G401 (cell line): Measurements from ENCODE around the gene SLC22A12. TPM values are rescaled to one million over a fixed set of nuclear protein-coding genes. Genes with fewer than 3 reads are reported as not detected.

Source experiments
- DNase-seq: peaks from one replicate; pipeline ENCODE4 v3.0.0-alpha.2; 2015; ENCODE audit warnings: low spot score
- in situ Hi-C: cut with HindIII; loops from 2 replicates; pipeline ENCODE4 v1.10.0; 2016; ENCODE audit warnings: low sequenced_read_pairs, mixed read lengths
- total RNA-seq: library from RNA; depleted of rRNA; stranded (reverse); fragments of >200 nt; shearing (Covaris generic); gene quantifications from 2 replicates; pipeline ENCODE4 v1.2.3, GENCODE V29; 2014

SLC22A12 gene
- total RNA-seq, 1 experiment from 2014 or later, result not detected

DNA sequence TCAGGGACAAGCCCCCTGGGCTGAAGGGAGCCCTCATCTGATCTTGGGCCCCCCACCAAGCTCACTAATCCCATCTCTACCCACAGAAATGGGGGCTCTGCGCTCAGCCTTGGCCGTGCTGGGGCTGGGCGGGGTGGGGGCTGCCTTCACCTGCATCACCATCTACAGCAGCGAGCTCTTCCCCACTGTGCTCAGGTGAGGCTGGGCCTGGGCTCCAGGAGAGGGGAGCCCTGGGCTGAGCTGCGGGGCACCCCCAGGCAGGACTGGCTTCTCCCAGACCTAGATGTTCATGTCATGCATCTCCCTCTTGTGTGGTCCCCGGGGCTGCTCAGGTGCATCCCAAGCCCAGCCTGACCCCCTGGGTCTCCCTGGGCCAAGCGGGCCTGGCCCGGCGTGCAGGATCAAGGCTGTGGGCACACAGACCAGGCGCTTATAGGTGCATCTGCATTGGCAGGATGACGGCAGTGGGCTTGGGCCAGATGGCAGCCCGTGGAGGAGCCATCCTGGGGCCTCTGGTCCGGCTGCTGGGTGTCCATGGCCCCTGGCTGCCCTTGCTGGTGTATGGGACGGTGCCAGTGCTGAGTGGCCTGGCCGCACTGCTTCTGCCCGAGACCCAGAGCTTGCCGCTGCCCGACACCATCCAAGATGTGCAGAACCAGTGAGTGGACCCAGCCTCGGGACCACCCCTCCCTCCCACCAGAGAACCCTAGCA, 9.4 kb downstream of the SLC22A12 start:
- in situ Hi-C loops, result no loop called here

DNA sequence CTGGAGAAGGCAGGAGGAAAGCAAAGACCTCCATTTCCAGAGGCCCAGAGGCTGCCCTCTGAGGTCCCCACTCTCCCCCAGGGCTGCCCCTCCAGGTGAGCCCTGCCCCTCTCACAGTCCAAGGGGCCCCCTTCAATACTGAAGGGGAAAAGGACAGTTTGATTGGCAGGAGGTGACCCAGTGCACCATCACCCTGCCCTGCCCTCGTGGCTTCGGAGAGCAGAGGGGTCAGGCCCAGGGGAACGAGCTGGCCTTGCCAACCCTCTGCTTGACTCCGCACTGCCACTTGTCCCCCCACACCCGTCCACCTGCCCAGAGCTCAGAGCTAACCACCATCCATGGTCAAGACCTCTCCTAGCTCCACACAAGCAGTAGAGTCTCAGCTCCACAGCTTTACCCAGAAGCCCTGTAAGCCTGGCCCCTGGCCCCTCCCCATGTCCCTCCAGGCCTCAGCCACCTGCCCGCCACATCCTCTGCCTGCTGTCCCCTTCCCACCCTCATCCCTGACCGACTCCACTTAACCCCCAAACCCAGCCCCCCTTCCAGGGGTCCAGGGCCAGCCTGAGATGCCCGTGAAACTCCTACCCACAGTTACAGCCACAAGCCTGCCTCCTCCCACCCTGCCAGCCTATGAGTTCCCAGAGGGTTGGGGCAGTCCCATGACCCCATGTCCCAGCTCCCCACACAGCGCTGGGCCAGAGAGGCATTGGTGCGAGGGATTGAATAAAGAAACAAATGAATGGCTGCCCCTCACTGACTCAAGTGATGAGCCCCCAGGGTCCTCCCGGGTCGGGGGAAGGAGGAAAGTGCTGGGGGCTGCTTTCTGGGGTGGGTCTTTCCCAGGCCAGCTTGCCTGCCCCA, 10.8 kb downstream of the SLC22A12 start:
- in situ Hi-C loops, result no loop called here

More for the DNA sequence above, 9.4 kb downstream of the SLC22A12 start:
- DNase-seq, result no peak

DNA sequence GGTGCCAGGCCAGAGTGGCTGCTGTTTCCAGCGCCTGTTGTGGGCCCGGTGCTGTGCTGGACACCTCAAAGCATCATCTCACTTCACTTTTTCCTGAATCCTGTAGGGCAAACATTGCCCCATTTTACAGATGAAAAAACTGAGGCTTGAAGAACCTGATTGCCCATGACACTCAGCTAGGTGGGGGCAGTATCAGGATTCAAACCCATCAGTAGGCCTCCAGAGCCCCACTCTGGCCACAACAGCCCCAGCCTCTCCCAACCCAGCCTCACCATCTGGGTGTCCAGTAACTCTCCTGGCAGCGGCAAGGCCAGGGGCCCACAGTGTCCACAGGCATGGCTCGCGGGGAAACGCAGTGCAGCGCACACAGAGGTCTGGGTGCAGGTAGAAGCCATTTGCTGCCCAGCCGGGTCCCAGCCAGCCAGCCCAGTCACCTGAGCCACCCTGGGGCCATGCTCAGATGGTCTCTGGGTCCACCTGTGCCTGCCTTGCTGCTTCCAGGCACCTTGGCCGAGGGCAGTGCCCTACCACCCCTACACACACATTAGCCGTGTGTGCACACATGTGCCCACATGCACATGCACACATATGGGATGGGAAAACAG, 11.5 kb downstream of the SLC22A12 start:
- DNase-seq, result no peak
- in situ Hi-C loops, result no loop called here

More for the DNA sequence above, 10.8 kb downstream of the SLC22A12 start:
- no peak for DNase-seq

DNA sequence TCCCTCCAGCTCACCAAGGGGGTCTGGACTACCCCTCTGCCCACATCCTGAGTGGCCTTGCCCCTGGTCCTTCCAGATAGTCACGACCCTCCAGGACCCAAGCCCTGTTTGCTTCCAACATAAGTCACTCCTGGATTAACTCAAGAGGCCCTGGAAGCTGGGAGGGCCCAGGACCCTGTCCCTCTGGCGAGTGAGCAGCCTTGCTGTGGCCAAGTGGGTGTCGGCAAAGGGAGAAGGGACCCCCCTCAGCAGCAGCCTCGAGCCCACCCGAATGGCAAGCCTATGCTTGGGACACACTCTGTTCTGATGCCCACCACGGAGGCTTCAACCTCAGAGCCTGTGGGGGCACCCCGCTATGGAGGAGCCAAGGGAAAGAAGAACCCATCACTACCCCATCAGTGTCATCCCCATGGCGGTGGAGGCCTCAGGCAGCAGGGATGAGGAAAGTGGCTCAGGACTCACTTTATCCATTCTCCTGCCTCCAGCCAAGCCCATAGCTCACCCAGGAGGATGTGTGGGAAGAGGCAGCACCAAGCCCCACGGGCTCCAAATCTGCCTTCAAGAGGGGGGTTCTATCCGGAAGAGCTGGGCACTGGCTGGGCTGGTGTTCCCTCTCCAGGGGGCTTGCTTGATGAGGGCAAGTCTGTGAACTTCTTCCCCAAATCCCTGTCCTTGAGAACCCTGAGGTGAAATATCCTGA, 12.5 kb downstream of the SLC22A12 start:
- DNase-seq, result no peak
- in situ Hi-C loops, result no loop called here

DNA sequence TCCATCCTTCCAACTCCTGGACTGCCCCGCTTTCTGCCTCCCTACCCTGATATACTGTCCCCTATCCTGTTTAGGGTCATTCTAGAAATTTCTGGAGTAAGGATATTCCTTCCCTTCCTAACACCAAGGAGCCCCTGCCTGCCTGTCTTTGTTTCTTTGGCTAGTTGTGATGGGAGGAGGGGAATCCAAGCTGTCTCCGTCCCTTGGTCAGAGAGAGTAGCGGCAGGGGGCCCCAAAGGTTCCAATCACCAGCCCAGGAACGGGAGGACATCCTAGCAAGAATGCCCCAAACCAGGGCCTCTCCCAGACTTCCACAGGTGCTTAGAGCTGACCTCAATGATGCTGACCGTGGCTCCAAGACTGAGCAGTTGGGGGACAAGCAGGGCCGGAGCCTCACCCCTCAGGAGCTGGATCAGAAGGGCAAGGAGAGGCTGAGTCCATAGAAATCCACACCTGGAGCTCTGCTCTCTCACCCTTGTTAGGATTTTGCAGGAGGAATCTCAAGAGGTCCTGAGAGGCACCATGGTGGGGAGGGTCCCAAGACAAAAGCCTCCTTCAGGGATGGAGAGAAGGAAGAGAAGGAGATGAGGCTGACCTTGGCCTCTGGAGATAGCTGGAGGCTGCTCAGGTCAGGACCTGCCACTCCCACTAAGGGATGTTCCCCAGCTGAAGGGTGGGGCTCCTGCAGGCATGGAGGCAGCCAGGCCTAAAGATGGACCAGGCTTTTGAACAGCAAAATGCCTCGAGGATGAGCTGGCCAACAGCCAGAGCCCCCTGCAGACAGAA, 13.6 kb downstream of the SLC22A12 start:
- DNase-seq, result peak; percentile 66
- in situ Hi-C loops, result no loop called here

DNA sequence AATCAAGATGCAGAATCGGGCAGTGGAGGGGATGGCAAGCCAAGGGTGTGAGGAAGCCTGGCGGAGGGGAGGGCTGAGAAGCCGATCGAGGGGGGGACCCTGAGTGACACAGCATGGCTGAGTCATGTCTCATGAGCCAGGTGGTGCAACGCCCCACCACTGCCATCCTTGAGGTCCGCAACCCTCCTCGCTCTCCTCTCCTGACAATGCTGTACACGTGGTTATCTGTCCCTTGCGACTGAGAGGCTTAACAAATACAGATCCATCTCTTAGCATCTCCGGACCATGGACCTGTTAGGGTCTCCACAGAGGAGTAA, 14.2 kb downstream of the SLC22A12 start:
- in situ Hi-C loops, result no loop called here
- peak; percentile 49 for DNase-seq

DNA sequence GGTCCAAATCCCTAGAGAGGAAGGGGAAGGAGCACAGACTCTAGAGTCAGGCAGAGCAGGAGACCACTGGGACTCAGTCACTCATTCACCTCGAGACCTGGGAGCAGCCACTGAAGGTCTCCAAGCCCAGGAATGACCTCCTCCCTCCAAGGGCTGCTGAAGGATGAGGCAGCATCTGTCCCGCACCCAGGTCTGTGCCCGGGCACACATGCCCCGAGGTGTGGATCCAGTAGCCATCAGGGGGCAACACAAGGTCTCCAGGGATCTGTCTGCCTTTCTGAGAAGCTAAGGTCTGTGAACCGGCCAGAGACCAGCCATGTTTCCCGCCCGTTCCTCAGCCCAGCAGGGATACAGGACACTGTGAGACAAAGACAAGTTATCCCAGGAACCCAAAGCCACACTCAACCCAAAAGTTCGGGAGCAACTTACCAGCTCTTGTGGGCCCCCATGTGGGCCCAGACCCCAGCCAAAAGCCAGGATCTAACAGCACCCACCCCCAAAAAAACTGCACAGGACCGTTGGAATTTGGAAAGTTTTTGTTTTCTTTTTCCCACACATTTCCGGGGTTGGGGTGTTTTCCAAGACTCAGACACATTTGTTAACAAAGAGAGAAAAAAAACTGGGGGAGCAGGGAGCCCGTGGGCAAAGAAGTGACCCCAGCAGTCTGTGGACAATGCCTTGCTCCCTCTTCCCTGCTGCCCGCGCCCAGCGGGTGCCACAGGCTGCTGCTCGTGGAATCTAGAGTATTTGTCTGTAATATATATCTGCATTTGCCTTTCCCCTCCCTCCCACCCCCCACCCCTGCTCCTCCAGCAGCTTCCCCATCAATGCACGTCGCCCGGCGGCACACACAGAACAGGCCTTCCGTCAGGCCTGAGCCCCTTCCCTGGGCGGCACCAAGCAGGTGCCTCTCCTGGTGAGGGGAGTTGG, 14.9 kb downstream of the SLC22A12 start:
- DNase-seq, result no peak
- in situ Hi-C loops, result no loop called here

DNA sequence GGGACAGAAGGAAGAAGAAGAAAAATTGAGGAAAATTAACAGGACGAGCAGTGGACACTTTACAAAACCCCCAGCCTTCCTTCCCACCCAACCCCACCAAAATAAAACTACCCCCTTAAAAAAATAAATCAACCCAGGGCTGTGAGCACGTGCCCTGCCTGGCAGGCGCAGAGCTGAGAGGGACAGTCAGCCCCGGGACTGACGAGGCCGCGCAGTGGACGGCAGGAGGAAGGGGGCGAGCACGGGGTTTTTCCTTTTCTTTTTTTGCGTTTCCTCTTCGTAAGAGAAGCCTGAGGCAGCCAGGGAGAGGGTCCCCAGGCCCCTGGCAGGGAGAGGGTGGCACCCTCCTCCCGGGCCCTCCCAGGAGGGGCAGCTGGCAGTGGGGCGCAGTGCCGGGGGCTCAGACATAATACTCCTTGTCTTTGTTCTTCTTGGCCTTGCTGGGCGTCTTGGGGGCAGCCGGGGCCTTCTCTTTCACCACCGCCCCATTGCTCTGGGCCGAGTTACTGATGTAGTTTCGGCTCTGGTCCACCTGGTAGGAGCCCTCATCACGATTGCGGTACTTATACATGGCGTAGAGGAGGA, 15.9 kb downstream of the SLC22A12 start:
- no peak for DNase-seq
- in situ Hi-C loops, result no loop called here

DNA sequence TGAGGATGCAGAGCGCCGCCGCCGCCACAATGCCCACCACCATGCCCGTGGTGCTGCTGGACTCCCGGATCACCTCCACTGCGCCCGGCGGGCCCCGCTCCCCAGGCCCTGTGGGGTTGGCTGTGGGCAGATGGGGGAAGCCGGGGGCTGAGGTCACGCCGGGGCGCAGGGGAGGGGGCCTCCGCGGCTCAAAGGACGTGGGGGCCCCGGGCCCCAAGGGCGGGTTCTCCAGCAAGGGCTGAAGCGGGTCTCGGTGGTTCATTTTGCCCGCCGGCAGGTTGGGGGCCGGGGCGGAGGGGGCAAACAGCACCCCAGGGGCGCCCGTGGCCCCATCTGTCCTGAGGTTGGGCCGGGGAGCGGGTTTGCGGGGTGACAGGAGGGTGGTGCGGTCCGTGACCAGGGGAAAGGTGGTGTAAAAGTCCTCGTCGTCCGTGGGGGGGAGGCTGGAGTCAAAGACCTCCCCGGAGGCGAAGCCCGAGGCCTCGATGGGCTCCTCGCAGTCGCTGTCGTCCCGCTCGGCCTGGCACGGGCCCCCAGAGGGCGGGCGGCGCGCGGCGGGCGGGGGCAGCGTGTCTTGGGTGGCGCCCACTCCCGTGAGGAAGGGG, 16.5 kb downstream of the SLC22A12 start:
- in situ Hi-C loops, result no loop called here
- no peak for DNase-seq

DNA sequence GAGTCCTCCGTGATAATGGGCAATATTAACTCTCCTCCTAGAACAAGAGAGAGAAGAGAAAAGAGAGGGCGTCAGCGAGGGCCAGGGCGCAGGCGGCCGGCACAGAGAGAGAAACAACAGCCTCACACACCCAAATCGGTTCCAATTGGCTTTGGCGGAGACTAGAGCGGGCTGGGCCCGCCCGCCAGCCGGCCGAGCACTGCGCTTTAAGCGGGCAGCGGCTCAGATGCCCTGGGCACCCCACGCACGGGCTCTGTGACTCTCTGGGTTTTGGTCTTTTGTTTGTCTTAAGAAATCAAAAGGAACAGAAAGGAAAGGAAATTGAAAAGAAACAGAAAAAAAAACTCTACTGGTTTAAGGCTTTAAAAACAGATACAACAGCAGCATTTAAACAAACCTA, 17.0 kb downstream of the SLC22A12 start:
- in situ Hi-C loops, result no loop called here

DNA sequence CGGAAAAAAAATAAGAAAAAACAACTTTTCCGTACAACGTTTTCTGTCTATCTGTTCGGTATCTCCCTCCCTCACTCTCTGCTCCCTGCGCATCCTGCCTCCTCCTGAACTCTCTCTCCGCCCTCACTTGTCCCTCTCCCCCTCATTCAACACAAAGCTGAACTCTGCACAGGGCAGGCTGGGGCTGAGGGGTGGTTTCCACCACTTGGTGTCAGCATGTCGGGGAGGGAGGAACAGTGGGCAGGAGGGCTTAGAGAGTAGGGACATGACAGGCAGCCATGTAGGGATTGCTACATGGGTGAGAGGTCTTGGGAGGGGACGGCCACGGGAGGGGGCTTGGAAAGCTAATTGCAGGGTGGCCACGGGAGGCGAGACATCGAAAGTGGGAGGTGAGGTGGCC, 17.6 kb downstream of the SLC22A12 start:
- no peak for DNase-seq

More for the DNA sequence above, 17.0 kb downstream of the SLC22A12 start:
- DNase-seq, result peak; percentile 72

DNA sequence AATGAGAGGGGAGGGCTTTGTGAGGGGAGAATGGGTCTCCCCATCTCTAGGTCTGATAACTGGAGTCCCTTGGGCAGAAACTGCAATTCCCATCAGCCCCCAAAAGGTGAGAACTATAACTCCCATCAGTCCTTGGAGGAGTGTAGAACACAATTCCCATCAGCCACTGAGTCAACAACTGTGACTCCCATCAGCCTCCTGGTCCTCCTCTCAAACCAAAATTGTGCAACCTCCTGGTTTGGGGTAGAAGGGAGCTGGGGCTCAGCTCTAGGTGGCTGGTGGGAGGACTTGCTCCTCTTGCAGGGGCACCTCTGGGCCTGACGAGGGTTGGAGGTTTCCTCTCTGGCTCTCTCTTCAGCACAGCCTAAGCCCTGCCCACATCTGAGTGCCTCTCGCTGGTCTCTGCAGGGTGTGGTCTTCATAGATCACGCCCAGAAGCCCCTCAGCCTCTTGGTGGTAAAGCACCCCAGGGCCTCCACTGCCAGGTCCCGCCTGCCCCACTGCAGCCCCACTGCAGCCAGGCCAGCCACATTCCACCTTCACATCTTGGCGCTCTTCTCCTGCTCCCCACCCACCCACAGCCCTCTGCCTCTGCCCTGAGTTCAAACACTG, 18.5 kb downstream of the SLC22A12 start:
- DNase-seq, result peak; percentile 57
- in situ Hi-C loops, result no loop called here

More for the DNA sequence above, 17.6 kb downstream of the SLC22A12 start:
- in situ Hi-C loops, result no loop called here

DNA sequence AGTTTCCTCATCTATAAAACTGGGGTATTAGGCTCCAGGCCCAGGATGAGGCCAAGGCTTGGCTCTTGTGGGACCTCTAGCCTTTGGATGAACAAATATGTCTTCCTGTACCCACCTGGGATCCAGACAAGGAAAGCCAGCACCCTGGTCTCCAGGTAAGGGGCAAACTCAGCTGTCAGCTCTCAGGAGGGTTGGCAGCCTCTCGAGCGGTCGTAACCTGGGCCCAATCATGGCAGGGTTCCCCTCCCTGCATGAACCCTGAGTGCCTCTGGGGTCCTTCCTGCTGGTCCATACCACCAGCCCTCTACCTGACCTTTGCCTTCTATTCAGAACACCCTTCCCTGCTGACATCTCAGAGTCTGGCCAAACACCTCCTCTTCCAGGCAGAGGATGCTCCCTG, 19.6 kb downstream of the SLC22A12 start:
- DNase-seq, result no peak
- in situ Hi-C loops, result no loop called here

DNA sequence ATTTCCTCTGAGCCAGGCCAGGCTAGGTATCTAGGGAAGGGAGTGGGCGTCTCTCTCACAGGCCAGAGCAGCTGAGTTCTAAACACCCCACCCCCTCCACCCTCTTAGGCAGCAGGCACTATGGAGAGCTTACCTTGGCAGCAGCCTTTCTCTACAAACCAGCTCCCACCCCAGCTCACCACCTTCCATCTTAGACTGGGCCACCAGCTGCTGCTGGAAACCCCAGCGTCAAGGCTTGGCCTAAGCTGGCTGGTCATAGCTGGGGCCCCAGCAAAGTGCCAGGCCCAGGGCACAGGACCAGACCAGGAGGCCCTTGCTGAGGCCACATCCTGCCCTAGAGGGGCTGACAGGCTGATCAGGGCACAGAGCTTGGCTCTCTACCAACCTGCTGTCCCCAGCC, 20.2 kb downstream of the SLC22A12 start:
- in situ Hi-C loops, result no loop called here
- no peak for DNase-seq

DNA sequence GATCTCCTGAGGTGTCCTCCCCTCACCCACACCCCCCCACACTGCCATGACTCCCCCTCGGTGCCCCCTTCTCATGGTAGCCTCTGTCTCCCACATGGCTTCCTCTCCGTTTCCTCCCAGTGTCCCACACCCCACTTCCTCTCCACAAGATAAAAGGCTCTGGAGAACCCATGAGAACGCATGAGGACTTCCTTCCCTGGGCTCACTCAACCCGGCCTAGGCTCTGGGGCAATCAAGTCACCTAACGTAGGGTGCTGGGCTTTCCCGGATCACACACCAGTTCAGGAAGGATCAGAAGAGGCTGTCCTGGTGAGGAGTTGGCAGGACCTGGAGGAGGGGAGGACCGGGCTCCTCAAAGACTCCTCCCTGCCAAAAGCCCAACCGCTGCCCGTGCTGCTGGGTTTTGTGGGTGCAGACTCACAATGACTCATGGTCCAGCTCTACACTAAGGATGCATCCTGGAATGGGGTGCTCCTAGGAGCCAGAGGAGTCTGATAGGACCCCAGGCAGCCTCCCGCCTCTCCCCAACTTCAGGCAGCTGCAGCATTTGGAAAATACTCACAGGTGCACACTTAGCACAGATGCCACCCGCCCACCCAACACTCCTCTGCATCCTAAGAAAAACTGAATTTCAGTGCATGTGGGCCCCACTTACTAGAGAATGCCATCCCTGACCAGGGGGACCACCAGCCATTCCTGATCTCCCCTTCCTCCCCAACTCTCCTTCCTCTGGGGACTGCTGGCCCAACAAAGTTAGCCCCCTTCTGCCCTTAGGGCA, 21.0 kb downstream of the SLC22A12 start:
- no peak for DNase-seq
- in situ Hi-C loops, result no loop called here

DNA sequence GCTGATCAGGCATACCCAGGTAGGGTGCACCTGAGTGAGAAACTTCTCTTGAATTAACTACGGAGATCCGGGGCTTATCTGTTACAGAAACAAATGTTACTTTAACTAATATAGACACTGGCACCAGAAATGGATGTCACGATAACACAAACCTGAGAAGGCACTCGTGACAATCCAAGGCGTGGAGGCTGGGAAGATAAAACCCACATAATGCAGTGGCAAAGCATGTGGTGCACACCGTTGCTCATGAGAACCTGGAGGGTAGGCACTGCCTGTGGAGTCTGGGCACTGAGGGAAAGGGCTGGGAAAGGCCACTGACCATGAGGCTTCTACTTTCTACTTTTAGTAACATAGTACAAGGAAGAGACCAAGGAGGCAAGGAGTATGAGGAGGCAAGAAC, 22.6 kb downstream of the SLC22A12 start:
- in situ Hi-C loops, result no loop called here
- DNase-seq, result no peak
